ENCODE results near the gene HYI.
"Not testable (repeated sequence)": the region's sequence is repeated elsewhere in the genome, so short reads cannot be mapped to it uniquely, and the experiment has no call there.

HYI gene

DNA sequence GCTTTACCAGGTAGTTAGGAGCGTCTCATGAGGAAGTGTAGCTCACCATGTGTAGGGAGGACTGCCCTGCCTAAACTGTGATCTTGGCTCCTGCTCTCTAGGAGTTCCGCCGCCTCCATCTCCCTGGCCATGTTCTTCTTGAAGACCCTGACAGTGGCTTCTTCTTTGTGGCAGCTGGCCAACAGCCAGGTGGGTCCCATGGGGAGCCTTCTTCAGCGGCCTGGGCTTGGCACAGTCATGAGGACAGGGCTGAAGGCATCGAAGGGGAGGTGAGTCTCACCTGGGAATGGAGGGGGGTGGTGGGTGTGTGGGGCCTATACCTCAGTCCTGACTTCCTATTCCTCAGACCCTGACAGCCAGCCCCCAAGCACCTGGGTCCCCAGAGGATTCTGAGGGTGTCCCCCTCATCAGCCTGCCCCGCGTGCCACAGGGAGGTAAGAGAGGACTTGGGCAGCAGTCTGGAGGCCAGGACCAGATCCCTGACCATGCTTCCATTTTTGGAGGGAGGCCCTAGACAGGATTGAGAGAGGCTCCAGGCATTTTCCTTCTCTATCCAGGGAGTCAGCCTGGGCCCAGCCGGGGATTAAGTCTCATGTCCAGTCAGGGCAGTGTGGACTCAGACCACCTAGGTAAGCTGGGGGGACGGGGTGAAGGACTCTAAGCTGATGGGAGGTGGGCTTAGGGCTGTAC, 21.4 kb downstream of the HYI start:
- in situ Hi-C loops (cut with MboI; ENCODE audit: low sequenced_read_pairs), result no loop called here

DNA sequence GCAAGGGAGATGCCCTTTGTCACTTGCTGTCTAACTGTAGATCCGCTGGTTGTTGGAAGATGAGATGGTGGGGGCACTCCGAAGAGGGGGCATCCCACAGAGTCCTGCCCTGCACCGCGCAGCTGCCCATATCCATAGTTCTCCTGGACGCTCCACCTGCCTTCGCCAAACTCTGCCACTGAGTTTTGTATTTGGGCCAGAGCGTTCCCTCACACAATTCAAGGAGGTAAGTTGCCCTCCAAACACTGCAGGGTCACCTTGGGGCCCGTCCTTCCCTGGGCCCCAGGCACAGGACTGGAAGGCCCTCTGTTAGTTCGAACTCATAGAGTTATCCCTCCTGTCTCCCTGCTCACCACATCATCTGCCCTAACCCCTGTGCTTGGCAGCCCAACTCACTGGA, 22.1 kb downstream of the HYI start:
- in situ Hi-C loops (cut with MboI; ENCODE audit: low sequenced_read_pairs), result no loop called here

DNA sequence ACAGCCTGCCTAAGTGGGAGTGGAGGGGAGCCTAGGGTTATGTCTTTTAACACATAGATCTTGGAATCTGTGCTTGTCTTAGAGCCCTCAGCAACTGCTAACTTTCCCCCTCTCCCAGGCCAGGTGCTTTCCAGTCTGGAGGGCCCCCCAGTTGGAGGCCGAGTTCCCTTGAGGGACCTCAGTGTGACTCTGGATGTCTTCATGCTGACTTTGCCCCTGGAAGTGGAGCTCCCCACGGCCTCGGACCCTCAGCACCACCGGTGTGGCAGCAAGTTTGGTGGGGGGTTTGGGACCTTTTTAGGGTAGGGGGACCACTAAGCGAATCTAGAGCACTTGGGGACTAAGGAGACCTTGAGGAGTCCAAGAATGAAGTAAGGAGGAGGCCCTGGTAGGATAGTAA, 22.9 kb downstream of the HYI start:
- in situ Hi-C loops (cut with MboI; ENCODE audit: low sequenced_read_pairs), result no loop called here

DNA sequence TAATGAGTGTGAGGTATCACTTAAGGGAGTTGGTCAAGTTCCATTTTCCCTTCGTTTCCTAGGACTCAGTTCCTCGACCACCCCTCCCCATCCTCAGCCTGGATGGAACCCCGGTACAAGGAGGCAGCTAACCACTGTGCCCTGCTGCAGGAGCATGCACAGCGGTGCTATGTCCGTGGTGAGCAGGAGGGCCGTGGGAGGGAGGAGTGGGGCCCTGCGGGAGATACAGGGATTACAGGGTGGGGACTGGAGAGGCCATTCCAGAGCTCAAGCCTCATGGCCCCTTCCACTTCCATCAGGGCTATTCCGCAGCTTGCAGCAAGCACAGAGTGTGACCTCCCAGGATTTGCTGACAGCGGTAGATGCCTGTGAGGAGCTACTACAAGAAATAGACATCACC, 25.8 kb downstream of the HYI start:
- in situ Hi-C loops (cut with MboI; ENCODE audit: low sequenced_read_pairs), result no loop called here

DNA sequence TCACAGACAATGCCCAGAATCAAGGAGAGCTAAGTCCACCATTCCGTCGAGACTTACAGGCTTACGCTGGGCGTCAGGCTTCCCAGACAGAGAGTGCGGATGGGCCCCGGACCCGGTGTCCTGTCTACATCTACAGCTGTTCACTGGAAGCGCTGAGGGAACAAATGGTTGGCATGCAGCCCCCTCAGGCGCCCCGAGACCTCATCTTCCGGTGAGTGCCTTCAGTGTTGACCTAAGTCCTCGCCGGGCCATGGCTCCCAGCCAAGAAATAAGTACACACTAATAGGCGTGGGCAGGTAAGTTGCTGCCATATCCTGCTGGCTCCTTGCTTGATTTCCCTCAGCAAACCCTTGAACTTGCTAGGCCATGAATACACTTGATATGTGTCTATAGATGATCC, 26.2 kb downstream of the HYI start:
- in situ Hi-C loops (cut with MboI; ENCODE audit: low sequenced_read_pairs), result no loop called here

DNA sequence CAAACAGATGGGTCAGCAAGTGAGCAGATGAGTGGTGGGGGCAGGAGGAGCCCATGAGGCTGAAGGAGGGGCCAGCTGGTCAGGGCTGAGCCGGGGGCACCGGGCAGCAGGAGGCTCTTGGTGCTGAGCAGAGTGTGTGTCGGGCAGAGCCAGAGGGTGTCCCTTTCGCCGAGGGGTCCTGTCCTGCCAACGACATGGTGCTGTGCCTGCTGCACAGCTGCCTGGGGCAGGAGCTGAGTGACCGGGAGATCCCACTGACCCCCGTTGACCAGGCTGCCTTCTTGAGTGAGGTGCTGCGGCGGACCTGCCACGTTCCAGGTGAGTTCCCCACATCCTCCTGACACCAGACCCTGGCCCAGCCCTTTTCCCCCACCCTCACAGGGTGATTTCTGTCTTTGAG, 27.5 kb downstream of the HYI start:
- in situ Hi-C loops (cut with MboI; ENCODE audit: low sequenced_read_pairs), result no loop called here

DNA sequence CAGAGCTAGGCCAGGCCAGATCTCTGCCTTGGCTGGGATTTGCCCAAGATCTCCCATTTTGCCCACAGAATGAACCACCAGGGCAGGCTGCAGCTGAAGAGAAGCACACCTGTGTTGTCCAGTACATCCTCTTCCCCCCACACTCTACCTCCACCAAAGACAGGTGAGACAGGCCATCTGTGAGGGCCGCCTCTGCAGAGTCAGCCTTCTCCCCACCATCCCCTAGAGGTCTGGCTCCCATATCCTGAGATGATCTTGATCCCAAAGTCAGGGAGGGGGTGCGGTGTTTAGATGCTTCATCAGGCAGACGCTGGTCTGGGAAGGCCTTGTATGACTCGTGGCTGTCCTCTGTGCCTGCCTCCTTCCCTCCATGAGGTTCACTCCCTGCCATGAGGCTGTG, 28.7 kb downstream of the HYI start:
- in situ Hi-C loops (cut with MboI; ENCODE audit: low sequenced_read_pairs), result no loop called here

DNA sequence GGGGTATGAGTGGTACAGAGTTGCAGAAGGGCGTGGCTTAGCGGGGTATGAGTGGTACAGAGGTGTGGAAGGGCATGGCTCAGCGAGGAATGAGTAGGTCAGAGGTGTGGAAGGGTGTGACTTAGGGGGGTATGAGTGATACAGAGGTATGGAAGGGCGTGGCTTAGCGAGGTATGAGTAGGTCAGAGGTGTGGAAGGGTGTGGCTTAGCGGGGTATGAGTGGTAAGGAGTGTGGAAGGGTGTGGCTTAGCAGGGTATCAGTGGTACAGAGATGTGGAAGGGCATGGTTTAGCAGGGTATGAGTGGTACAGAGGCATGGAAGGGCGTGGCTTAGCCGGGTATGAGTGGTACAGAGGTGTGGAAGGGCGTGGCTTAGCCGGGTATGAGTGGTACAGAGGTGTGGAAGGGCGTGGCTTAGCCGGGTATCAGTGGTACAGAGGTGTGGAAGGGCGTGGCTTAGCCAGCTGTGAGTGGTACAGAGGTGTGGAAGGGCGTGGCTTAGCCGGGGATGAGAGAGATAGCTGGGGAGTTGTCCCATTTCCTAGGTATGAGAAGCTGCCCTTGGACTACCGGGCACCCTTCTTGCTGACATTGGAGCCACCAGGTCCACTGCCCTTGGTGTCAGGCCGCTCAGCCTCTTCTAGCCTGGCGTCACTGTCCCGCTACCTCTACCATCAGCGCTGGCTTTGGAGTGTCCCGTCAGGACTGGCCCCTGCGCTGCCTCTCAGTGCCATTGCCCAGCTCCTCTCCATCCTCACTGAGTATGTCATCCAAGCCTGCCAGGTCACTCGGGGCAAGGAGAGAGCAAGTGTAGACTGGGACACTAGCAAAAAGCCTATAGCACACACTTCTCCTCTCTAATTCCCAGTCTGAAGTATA, 29.8 kb downstream of the HYI start:
- in situ Hi-C loops (cut with MboI; ENCODE audit: low sequenced_read_pairs), result no loop called here

DNA sequence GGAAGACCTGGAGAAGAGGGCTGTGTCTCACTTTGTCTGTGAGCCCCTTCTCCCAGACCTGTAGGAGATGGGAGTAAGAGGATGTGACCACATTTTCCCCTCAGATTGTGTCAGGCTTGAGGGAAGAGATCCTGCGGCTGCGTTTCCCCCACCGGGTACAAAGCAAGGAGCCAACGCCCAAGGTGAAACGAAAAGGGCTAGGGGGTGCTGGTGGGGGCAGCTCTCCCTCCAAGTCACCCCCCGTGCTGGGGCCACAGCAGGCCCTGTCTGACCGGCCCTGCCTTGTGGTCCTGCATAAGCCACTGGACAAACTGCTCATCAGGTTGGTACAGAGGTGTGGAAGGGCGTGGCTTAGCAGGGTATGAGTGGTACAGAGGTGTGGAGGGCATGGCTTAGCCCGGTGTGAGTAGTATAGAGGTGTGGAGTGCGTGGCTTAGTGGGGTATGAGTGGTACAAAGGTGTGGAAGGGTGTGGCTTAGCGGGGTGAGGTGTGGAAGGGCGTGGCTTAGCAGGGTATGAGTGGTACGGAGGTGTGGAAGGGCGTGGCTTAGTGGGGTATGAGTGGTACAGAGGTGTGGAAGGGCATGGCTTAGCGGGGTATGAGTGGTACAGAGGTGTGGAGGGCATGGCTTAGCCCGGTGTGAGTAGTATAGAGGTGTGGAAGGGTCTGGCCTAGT, 30.6 kb downstream of the HYI start:
- in situ Hi-C loops (cut with MboI; ENCODE audit: low sequenced_read_pairs), result no loop called here

DNA sequence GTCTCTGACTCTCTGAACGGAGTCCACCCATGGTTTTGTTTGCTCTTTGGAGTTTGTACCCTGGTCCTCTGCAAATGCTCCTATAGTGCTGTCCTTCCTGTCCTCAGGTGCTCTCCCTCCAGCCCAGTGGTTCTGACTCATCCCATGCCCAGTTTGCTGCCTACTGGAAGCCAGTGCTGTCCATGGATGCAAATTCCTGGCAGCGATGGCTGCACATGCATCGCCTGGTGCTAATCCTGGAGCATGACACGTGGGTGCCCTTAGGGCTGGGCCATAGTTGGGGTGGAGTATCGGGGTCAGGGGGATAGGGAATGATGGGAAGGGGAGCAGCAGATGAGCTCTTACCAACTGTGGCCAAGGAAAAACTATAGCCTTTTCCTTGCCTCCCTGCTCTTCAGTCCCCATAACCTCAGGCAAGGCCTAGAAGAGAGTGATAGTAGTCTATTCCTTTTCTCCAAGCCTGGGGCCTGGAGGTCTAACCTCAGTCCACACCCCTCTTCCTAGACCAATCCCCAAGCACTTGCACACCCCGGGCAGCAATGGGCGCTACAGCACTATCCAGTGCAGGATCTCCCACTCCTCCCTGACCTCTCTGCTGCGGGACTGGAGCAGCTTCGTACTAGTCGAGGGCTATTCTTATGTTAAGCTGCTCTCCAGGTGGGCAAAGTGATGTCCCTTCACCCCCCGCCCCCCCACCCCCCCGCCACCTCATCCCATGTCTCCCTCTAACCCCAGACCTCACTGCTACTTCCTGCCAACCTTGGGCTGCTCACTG, 31.6 kb downstream of the HYI start:
- in situ Hi-C loops (cut with MboI; ENCODE audit: low sequenced_read_pairs), result no loop called here

DNA sequence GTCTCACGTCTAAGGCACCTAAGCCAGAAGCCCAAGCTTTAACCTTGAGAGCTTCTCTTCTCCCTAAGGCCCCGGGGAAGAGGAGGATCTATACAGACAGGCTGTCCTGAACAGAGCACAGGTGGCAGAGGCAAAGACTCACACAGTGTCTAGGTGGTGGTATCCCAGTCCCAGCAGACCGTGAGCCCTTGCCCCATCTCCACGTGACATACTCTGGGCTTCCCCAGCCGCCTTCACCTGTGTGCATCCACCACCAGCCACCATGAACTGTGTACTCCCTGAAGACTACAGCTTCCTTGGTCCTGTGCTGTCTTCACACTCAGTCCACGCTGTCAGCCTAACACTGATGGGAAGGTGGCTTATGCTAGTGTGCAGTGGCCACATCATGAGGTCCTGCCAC, 32.3 kb downstream of the HYI start:
- in situ Hi-C loops (cut with MboI; ENCODE audit: low sequenced_read_pairs), result no loop called here

DNA sequence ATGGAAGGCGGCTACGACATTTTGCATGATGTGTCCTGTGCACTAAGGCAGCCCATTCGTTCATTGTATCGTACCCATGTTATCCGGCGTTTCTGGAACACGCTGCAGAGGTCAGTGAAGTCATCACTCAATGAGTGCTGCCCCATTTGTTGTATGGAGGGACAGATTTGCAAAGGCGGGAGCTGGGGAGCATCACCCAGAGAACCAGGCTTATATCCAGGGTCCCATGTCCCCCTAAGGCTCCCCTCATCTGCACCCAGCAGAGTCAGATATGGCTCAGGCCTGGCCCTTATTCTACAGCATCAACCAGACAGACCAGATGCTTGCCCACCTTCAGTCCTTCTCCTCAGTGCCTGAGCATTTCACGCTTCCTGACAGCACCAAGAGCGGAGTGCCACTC, 32.9 kb downstream of the HYI start:
- in situ Hi-C loops (cut with MboI; ENCODE audit: low sequenced_read_pairs), result no loop called here

DNA sequence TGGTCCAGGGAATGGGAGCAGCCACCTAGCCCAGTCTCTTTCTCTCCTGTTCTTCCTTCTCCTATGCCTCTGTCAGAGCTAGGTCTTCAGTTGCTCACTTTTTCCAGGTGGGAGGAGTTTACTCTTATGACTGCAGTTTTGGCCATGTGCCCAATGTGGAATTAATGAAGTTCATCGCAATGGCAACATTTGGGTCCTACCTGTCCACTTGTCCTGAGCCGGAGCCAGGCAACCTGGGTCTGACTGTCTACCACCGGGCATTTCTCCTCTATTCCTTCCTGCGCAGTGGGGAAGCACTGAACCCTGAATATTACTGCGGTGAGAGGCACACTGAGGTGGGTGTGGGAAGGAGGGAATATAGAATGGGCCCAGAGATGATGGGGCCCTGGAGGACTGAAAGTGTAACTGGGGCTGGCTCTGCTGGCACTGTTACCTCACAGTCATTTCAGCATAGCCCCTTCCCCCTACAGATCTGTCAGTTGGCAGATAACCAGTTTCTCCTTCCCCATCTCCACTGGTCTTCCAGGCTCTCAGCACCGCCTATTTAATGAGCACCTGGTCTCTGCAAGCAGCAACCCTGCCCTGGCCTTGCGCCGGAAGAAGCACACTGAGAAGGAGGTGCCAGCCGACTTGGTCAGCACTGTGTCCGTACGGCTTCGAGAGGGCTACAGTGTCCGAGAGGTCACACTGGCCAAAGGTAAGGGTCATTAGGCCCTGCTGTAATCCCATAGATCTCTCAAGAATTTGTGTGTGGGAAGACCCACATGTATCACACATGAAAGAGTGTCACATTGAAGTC, 33.9 kb downstream of the HYI start:
- in situ Hi-C loops (cut with MboI; ENCODE audit: low sequenced_read_pairs), result no loop called here

DNA sequence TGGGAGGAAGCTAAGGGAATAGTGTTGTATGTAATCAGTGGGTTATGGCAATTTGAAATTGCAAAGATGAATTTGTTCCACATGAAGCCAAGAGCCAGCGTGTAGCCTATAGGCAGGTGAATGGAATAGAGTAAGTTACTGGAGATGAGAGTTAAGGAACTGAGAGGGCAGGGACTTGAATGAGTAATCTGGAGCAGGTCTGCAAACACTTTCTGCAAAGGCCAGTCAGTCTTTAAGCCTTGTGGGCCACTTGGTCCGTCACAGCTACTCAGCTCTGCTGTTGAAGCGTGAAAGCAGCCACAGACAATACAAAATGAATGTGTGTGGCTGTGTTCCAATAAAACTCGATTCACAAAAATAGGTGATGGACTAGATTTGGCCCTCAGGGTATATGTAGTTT, 34.9 kb downstream of the HYI start:
- in situ Hi-C loops (cut with MboI; ENCODE audit: low sequenced_read_pairs), result no loop called here

DNA sequence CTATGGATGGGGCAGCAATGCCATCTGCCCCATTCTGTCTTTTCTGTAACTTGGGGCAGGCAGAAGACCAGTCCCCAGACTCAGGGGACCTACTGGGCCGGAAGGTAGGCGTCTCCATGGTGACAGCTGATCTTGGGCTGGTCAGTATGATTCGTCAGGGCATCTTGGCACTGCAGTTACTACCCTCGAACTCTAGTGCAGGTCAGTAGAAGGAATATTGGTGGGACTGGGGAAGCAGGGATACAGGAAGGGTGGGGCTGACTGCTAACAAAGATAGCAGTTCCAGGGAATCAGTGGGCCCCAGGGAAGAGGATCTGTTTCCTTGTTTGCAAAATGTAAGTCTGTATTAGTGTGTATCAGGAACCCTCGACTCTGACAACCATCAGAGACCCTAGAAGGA, 37.8 kb downstream of the HYI start:
- in situ Hi-C loops (cut with MboI; ENCODE audit: low sequenced_read_pairs), result no loop called here

DNA sequence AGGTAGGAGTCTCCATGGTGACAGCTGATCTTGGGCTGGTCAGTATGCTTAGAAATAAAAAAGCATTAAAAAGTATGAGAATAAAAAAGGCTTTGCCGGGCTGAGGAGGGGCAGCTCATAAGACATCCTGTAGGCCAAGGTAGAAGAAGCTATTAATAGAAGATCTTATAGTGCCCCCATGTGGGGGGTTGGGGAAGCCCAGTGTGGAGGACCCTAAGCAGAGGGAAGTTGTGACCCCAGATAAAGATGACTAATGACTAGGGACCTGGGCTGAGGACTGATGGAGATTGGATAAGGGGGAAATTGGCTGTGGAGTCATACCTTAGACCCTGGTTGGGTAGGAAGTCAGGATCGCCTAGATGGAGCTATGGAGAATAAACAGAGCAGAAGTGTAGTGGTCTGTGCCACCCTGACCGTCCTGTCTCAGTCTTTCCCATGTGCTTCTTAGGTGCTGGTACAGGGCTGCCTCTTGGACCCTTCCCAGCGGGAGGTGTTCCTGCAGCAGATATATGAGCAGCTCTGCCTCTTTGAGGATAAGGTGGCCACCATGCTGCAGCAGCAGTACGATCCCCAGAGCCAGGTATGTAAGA, 39.0 kb downstream of the HYI start:
- in situ Hi-C loops (cut with MboI; ENCODE audit: low sequenced_read_pairs), result no loop called here

DNA sequence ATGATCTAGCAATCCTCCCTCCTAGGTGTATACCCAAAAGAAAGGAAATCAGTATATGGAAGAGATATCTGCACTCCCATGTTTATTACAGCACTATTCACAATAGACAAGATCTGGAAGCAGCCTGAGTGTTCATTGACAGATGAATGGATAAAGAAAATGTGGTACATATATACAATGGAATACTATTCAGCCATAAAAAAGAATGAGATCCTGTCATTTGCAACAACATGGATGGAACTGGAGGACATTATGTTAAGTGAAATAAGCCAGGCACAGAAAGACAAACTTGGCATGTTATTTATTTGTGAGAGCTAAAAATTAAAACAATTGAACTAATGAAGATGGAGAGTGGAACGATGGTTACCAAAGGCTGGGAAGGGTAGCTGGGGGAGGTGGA, 40.3 kb downstream of the HYI start:
- in situ Hi-C loops (cut with MboI; ENCODE audit: low sequenced_read_pairs), result not testable (repeated sequence)

DNA sequence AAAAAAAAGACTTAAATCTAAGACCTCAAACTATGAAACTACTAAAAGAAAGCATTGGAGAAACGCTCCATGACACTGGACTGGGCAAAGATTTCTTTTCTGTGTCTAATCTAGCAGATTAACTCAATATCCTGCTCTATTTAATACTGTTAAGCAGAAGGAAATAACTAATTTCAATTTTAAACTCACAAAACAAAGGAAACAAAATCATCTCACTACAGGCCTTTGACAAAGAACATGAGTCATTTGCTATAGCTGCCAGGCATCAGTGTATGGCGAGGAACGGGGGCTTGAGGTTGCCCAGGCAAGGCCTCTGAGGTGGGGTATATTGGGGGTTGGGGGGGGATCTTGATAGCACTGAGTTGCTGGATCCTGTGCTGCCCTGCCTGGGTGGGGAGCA, 43.2 kb downstream of the HYI start:
- in situ Hi-C loops (cut with MboI; ENCODE audit: low sequenced_read_pairs), result no loop called here

DNA sequence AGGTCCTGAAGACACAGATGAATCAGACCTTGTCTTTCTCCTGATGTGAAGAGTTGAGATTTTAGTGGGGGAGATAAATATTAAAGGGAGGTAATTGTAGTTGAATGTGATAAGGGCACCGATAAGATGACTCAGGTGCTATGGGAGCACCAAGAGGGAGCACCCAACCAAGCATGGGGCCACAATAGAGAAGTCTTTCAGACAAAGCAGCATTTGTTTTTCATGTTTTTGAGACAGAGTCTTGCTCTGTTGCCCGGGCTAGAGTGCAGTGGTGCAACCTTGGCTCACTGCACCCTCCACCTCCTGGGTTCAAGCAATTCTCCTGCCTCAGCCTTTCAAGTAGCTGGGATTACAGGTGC, 47.9 kb downstream of the HYI start:
- in situ Hi-C loops (cut with MboI; ENCODE audit: low sequenced_read_pairs), result no loop called here

DNA sequence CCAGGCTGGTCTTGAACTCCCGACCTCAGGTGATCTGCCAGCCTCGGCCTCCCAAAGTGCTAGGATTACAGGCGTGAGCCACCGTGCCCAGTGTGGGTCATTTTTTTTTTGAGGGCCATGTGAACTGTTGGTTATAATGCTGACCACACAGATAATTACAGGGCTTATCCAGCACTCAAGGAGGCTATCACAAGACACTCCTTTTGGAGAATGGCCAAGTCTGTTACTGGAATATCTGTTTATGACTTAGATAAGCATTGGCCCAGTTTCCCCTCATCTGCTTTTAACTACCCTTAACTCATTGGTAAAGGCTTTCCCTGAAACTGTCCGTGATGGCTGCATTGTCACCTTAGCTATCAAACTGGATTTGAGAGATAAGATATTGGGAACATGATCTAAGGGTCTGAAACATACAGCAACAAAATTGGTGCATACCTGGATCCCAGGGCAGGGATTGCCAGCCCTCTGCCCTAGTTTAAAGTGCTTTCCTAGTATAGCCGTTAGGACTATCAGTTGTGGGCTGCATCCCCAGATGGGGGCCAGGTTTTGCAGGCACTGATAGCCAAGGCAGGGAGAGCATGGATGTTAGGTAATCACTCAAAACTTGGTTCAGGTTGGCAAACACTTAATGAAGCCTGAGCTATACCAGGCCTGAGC, 48.4 kb downstream of the HYI start:
- in situ Hi-C loops (cut with MboI; ENCODE audit: low sequenced_read_pairs), result no loop called here
